ENCODE results near the gene TPST1.
"Not testable (repeated sequence)": the region's sequence is repeated elsewhere in the genome, so short reads cannot be mapped to it uniquely, and the experiment has no call there.

TPST1 gene

GRCh38 chr7:66169616-66170015, 35.5 kb upstream of the TPST1 start:
- TF ChIP-seq, protein P1, sequence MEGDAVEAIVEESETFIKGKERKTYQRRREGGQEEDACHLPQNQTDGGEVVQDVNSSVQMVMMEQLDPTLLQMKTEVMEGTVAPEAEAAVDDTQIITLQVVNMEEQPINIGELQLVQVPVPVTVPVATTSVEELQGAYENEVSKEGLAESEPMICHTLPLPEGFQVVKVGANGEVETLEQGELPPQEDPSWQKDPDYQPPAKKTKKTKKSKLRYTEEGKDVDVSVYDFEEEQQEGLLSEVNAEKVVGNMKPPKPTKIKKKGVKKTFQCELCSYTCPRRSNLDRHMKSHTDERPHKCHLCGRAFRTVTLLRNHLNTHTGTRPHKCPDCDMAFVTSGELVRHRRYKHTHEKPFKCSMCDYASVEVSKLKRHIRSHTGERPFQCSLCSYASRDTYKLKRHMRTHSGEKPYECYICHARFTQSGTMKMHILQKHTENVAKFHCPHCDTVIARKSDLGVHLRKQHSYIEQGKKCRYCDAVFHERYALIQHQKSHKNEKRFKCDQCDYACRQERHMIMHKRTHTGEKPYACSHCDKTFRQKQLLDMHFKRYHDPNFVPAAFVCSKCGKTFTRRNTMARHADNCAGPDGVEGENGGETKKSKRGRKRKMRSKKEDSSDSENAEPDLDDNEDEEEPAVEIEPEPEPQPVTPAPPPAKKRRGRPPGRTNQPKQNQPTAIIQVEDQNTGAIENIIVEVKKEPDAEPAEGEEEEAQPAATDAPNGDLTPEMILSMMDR (IDR thresholded peaks at IDR 0.05; ENCODE audit: control insufficient read depth, extremely low read depth, insufficient read depth) = no peak
- no peak overlapping the region for H3K4me3 ChIP-seq (ENCODE audit: low read depth, low read length)
- DNase-seq (ENCODE audit: low read depth) = no peak

DNA sequence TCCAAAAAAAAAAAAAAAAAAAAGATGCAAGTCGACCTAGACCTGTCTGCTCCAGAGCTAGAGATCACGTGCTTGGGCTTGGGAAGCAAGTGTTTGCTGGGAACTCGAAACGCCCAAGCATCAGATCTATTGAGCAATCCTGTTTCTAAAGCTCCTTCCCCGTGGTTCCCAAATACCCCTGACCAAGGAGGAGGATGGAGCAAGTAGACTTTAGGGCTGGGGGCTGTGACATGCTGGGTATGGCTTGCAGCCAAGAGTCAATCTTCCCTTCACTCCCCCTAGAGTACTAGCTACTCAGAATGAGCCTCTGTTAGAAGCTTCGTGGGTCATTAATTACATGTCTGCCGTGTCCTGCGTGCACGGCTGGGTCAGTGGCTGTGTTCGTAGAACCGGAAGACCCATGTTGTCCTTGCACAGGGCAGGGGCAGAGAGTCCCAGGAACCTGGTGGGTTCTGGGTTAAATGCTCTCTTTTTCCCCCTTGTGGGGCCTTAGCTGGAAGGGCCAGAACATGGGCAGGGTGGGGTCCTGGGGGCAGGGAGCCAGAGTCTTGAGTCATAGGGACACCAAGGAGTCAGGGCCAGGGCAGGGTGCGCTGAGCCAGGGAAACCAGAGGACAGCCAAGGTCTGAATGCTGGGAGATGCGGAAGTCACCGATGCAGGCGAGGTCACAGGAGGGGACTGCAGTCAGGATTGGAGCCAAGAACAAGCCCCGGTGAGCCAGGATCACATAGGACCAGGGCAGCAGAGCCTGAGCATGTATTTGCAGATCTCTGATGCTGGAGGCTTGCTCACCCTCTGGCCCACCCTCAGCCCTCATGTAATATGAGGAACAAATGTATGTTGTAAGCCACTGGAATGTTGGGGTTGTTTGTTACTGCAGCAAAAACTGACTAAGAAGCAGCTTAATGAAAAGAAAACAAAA, 34.6 kb upstream of the TPST1 start:
- no peak for DNase-seq (ENCODE audit: low read depth)
- TF ChIP-seq, protein P1 (IDR thresholded peaks at IDR 0.05; ENCODE audit: control insufficient read depth, extremely low read depth, insufficient read depth) = no peak

DNA sequence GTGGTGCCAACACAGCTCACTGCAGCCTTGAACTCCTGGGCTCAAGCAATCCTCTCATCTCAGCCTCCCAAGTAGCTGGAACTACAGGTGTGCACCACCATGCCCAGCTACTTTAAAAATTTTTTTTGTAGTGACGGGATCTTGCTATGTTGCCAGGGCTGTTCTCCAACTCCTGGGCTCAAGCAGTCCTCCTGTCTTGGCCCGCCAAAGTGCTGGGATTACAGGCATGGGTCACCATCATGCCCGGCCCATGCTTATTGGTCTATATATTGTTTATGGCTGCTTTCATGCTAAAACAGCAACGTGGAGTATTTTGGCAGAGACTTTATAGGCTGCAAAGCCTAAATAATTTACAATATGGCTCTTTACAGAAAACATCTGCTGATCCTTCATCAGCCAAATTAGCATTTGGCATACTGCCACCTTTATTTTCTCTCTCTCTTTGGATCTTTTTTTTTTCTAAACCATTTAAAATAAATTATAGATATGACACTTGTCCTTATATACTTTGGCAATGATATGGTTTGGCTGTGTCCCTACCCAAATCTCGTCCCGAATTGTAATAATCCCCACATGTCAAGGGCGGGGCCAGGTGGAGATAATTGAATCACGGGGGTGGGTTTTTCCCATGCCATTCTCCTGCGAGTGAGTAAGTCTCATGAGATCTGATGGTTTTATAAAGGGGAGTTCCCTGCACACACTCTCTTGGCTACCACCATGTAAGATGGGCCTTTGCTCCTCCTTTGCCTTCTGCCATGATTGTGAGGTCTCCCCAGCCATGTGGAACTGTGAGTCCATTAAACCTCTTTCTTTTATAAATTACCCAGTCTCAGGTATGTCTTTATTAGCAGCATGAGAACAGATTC, 32.4 kb upstream of the TPST1 start:
- not testable (repeated sequence) for DNase-seq (ENCODE audit: low read depth); H3K4me3 ChIP-seq (ENCODE audit: low read depth, low read length)

More for the DNA sequence above, 34.6 kb upstream of the TPST1 start:
- no peak overlapping the region for H3K4me3 ChIP-seq (ENCODE audit: low read depth, low read length)

DNA sequence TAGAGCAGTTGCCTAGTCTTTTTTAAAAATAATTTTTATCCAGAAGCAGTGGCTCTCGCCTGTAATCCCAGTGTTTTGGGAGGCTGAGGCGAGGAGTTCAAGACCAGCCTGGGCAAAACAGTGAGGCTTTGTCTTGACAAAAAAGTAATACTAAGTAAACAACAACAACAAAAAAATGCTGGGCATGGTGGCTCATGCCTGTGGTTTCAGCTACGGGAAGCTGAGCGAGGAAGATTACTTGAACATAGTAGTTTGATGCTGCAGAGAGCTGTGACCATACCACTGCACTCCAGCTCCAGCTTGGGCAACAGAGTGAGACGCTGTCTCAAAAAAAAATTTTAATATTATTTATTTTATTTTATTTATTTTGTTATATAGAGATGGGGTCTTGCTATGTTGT, 31.3 kb upstream of the TPST1 start:
- DNase-seq (ENCODE audit: low read depth) = no peak
- no peak overlapping the region for H3K4me3 ChIP-seq (ENCODE audit: low read depth, low read length)
- TF ChIP-seq, protein P1 (IDR thresholded peaks at IDR 0.05; ENCODE audit: control insufficient read depth, extremely low read depth, insufficient read depth) = no peak

- not testable (repeated sequence) for H3K4me3 ChIP-seq (ENCODE audit: low read depth, low read length); DNase-seq (ENCODE audit: low read depth)
These were observed 30.1 kb upstream of the TPST1 start for GRCh38 chr7:66175006-66175405.

- no peak for DNase-seq (ENCODE audit: low read depth)
- TF ChIP-seq, protein P1 (IDR thresholded peaks at IDR 0.05; ENCODE audit: control insufficient read depth, extremely low read depth, insufficient read depth) = no peak
- no peak overlapping the region for H3K4me3 ChIP-seq (ENCODE audit: low read depth, low read length)
These were observed 28.2 kb upstream of the TPST1 start for GRCh38 chr7:66176914-66177313.

- TF ChIP-seq, protein P1 (IDR thresholded peaks at IDR 0.05; ENCODE audit: control insufficient read depth, extremely low read depth, insufficient read depth) = no peak
- no peak overlapping the region for H3K4me3 ChIP-seq (ENCODE audit: low read depth, low read length)
- no peak for DNase-seq (ENCODE audit: low read depth)
These were observed 26.9 kb upstream of the TPST1 start for GRCh38 chr7:66178258-66178657.
